Natural killer cell (primary cell): ENCODE measurements around the gene SLC22A23. TPM values are rescaled to one million over a fixed set of nuclear protein-coding genes. Genes with fewer than 3 reads are reported as not detected.

Experiments
- ATAC-seq, 3 donors: fragments of 150-1000 bp in 2 of 3; fragments of 200-7000 bp in 1 of 3; cut with Tn5 transposase; 1 replicate in 1 of 3; 2 replicates in 2 of 3; pipeline ENCODE4 v1.10.0; 2021; ENCODE audit warnings: mild to moderate bottlenecking in 2 of 3, moderate library complexity in 2 of 3
- DNase-seq, 2 donors: peaks; one replicate each; pipeline versions ENCODE4 v3.0.0 to v3.0.0-alpha.2; 2013 to 2021; ENCODE audit warnings: mixed read lengths in 1 of 2
- H3K27ac ChIP-seq: one replicate; pipeline ENCODE4 v1.5.1; 2013; ENCODE audit warnings: mild to moderate bottlenecking, low read length
- H3K27me3 ChIP-seq: one replicate; pipeline ENCODE4 v1.6.1; 2013; ENCODE audit warnings: low read length; ENCODE audit not compliant: control insufficient read depth, insufficient read depth
- H3K36me3 ChIP-seq: one replicate; pipeline ENCODE4 v1.6.1; 2013; ENCODE audit warnings: low read length; ENCODE audit not compliant: control insufficient read depth, insufficient read depth
- H3K4me1 ChIP-seq: one replicate; pipeline ENCODE4 v1.6.1; 2013; ENCODE audit warnings: low read length; ENCODE audit not compliant: control insufficient read depth, insufficient read depth
- H3K4me3 ChIP-seq: one replicate; pipeline ENCODE4 v1.5.1; 2013; ENCODE audit warnings: low read length
- H3K9me3 ChIP-seq: one replicate; pipeline ENCODE4 v1.6.1; 2013; ENCODE audit warnings: low read length; ENCODE audit not compliant: control insufficient read depth, insufficient read depth
- H3K27ac Mint-ChIP-seq, 2 donors: one replicate each; pipeline ENCODE4 v1.8.0; 2022; ENCODE audit warnings: mild to moderate bottlenecking in 2 of 2, mixed read lengths in 2 of 2, moderate library complexity in 1 of 2
- H3K27me3 Mint-ChIP-seq, 2 donors: one replicate each; pipeline ENCODE4 v1.8.0; 2022; ENCODE audit warnings: low read depth in 2 of 2, mixed read lengths in 2 of 2
- H3K36me3 Mint-ChIP-seq: one replicate; pipeline ENCODE4 v1.8.0; 2022; ENCODE audit warnings: mixed read lengths
- H3K4me1 Mint-ChIP-seq, 2 donors: one replicate each; pipeline ENCODE4 v1.8.0; 2022; ENCODE audit warnings: mixed read lengths in 2 of 2
- H3K4me3 Mint-ChIP-seq: one replicate; pipeline ENCODE4 v1.8.0; 2022; ENCODE audit warnings: mild to moderate bottlenecking, moderate library complexity, mixed read lengths
- H3K9me3 Mint-ChIP-seq, 2 donors: one replicate each; pipeline ENCODE4 v1.8.0; 2022; ENCODE audit warnings: mixed read lengths in 2 of 2
- WGBS: methylation state at CpG from one replicate; pipeline ENCODE4 v1.1.7; 2013; ENCODE audit warnings: missing lambda C conversion rate; ENCODE audit not compliant: insufficient coverage; 5-methylcytosine and 5-hydroxymethylcytosine counted together
- intact Hi-C: fragments of 100-400 bp; cut with micrococcal nuclease; formaldehyde crosslinking; loops from one replicate; pipeline ENCODE4 v1.14.2; 2022
- total RNA-seq, 4 donors: library from RNA; stranded (reverse); fragments of 120-200 nt in 1 of 4; gene quantifications; one replicate each; pipeline versions ENCODE4 v1.2.3 to v1.2.4, GENCODE V29; 2013 to 2022
- TF ChIP-seq, protein P1 (sequence below): fragments of 200-600 bp; IDR thresholded peaks from one replicate; pipeline ENCODE4 v1.8.0; 2022; ENCODE audit warnings: antibody characterized with exemption

SLC22A23 gene
- total RNA-seq, 3 donors from 2014 or later (not counting 1 experiment from before 2014, with no cell fraction given): 0.24 to 0.79 (median 0.38) TPM

DNA sequence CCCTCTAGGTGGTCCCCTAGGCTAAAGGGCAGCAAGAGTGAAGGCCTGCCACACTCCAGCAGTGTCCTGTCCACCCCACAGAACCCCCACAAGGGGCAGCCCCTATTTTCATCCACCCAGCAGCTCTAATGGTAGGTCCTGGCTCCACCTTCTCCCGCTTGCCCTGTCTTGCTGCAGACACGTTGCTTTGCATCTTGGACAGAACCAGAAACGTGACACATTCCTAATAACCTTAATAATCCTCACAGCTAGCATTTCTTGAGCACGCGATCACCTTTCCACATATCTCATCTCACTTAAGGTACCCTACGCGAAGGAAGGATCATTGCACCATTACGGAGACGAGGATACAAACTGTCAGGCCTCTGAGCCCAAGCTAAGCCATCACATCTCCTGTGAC, 11.7 kb upstream of the SLC22A23 start:
- 93% methylated on average over 9 of the region's 9 CpGs for WGBS
- H3K27me3 Mint-ChIP-seq: peaks cover 3 to 9% of the 10 kb centered on the region in 2 donors
- H3K27ac Mint-ChIP-seq: no peak overlapping the region
- Histone ChIP-seq H3K4me3 (no peak overlapping the region), H3K9me3 (no peaks in the 10 kb centered on the region), H3K36me3 (no peaks in the 10 kb centered on the region), H3K27ac (no peak overlapping the region), H3K27me3 (no peaks in the 10 kb centered on the region), H3K4me1 (no peaks in the 10 kb centered on the region)
- DNase-seq (no peak), ATAC-seq (no peak)
- TF ChIP-seq, protein P1, sequence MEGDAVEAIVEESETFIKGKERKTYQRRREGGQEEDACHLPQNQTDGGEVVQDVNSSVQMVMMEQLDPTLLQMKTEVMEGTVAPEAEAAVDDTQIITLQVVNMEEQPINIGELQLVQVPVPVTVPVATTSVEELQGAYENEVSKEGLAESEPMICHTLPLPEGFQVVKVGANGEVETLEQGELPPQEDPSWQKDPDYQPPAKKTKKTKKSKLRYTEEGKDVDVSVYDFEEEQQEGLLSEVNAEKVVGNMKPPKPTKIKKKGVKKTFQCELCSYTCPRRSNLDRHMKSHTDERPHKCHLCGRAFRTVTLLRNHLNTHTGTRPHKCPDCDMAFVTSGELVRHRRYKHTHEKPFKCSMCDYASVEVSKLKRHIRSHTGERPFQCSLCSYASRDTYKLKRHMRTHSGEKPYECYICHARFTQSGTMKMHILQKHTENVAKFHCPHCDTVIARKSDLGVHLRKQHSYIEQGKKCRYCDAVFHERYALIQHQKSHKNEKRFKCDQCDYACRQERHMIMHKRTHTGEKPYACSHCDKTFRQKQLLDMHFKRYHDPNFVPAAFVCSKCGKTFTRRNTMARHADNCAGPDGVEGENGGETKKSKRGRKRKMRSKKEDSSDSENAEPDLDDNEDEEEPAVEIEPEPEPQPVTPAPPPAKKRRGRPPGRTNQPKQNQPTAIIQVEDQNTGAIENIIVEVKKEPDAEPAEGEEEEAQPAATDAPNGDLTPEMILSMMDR: no peak
- intact Hi-C loops: no loop called here
- no peaks in the 10 kb centered on the region for H3K36me3 Mint-ChIP-seq
- H3K4me1 Mint-ChIP-seq: no peaks in the 10 kb centered on the region
- no peak overlapping the region for H3K4me3 Mint-ChIP-seq
- no peaks in the 10 kb centered on the region for H3K9me3 Mint-ChIP-seq

DNA sequence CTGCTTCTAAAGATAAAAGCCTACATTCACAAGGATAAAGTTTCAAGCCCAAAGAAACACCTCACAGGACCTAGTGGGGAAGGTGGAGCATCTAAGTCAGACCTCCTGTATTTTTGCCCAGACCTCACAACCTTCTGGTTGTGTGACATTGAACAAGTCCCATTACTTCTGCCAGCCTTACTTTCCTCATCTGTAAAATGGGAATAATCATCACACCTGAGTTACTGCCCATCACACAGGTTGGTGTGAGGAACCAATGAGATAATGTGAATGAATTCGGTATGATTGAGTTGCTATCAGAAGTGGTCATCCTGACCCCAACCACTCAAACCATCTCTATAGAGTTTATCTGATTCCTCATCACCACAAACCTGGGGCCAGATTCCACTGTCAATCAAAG, 11.1 kb upstream of the SLC22A23 start:
- no peak overlapping the region for H3K4me3 Mint-ChIP-seq
- Histone ChIP-seq H3K27ac (no peak overlapping the region), H3K27me3 (no peaks in the 10 kb centered on the region), H3K4me3 (no peak overlapping the region), H3K36me3 (no peaks in the 10 kb centered on the region), H3K4me1 (no peaks in the 10 kb centered on the region), H3K9me3 (no peaks in the 10 kb centered on the region)
- no peaks in the 10 kb centered on the region for H3K4me1 Mint-ChIP-seq
- H3K27ac Mint-ChIP-seq: no peak overlapping the region
- intact Hi-C loops: no loop called here
- peaks cover 3 to 12% of the 10 kb centered on the region in 2 donors for H3K27me3 Mint-ChIP-seq
- no CpG with 5 or more reads among the region's 1 CpG for WGBS
- ATAC-seq (no peak), DNase-seq (no peak)
- H3K9me3 Mint-ChIP-seq: no peaks in the 10 kb centered on the region
- no peaks in the 10 kb centered on the region for H3K36me3 Mint-ChIP-seq
- TF ChIP-seq, protein P1: no peak

DNA sequence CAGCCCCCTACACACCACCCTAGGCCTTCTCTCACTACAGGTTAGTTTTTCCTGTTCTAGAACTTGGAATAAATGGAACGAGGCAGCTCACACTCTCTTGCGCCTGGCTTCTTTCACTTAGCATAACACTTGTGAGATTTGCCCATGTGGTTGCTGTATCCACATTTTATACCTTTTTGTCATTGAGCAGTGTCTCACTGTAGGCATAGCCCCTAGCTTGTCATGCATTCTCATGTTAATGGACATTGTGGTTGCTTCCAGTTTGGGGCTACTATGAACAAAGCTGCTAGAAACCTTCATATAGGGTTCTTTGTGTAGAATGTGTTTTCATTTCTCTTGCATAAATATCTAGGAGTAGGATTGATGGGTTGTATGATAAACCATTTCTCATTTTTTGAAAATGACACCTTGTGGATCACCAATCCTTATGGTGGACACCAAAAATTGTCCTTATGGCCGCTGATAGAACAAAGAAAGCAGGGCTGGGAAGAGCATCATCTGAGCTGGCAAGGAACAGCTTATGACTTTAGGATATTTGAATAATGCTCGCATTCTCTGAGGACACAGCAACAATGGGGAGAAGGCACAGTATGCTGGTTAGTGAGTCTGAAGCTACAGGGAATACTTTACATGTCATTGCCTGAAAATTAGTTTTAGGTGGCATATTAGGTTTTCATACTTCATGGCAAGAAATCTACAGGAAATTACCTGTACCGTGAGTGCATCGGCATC, 9.8 kb upstream of the SLC22A23 start:
- no peaks in the 10 kb centered on the region for H3K4me1 Mint-ChIP-seq
- no peaks in the 10 kb centered on the region for H3K36me3 Mint-ChIP-seq
- Histone ChIP-seq H3K27ac (no peak overlapping the region), H3K4me3 (no peak overlapping the region), H3K9me3 (no peaks in the 10 kb centered on the region), H3K4me1 (no peaks in the 10 kb centered on the region), H3K27me3 (no peaks in the 10 kb centered on the region), H3K36me3 (no peaks in the 10 kb centered on the region)
- no peak overlapping the region for H3K27ac Mint-ChIP-seq
- no peaks in the 10 kb centered on the region for H3K9me3 Mint-ChIP-seq
- intact Hi-C loops: no loop called here
- ATAC-seq: no peak
- TF ChIP-seq, protein P1: no peak
- DNase-seq: no peak
- 88% methylated on average over 6 of the region's 6 CpGs for WGBS
- H3K4me3 Mint-ChIP-seq: no peak overlapping the region
- H3K27me3 Mint-ChIP-seq: peaks cover 6 to 26% of the 10 kb centered on the region in 2 donors

DNA sequence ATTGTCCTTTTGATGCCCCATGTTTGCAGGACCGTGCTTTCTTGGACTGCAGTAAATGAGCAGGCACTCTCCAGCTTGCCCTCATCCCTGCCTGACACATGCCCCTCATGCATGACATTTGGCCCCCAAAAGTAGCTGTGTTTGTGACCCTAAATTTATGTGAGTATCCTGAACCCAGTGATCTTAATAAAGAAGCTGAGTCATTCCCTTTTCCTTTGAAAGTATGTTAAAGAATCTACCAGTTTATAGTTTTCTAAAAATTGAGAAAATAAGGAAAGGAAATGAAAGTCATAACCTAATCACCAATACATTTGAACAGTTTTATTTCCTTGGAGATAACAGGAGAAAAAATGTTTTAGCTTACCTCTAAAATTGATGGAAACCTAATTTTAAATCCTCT, 3.4 kb upstream of the SLC22A23 start:
- intact Hi-C loops: no loop called here
- Mint-ChIP-seq H3K4me1 (peaks cover 7% of the 10 kb centered on the region in 2 donors), H3K27ac (no peak overlapping the region), H3K9me3 (no peaks in the 10 kb centered on the region), H3K36me3 (no peaks in the 10 kb centered on the region), H3K4me3 (no peak overlapping the region), H3K27me3 (peaks cover 25 to 58% of the 10 kb centered on the region in 2 donors)
- no peak overlapping the region for H3K27ac ChIP-seq
- ATAC-seq: no peak
- H3K4me1 ChIP-seq: peaks cover 12% of the 10 kb centered on the region
- H3K4me3 ChIP-seq: no peak overlapping the region
- WGBS: 94% methylated on average over 1 of the region's 1 CpG
- peaks cover 8% of the 10 kb centered on the region for H3K27me3 ChIP-seq
- H3K9me3 ChIP-seq: no peaks in the 10 kb centered on the region
- TF ChIP-seq, protein P1: no peak
- H3K36me3 ChIP-seq: no peaks in the 10 kb centered on the region
- no peak for DNase-seq
